Measurements from ENCODE around the gene MFSD8. TPM values are rescaled to one million over a fixed set of nuclear protein-coding genes. Genes with fewer than 3 reads are reported as not detected.

Gene MFSD8
- total and polyA plus RNA-seq, 2 of the 4 experiments (the other 2 are of a cell fraction): 8.8 to 36.7 TPM

GRCh38 chr4:127967141-127967775, 2.3 kb upstream of the MFSD8 start:
- intact Hi-C loops (cut with micrococcal nuclease): loop anchor here (10.0 kb wide), 1 partner anchor 182 kb away; the partner anchor contains the start of gene HSPA4L
- TF ChIP-seq, protein P1, sequence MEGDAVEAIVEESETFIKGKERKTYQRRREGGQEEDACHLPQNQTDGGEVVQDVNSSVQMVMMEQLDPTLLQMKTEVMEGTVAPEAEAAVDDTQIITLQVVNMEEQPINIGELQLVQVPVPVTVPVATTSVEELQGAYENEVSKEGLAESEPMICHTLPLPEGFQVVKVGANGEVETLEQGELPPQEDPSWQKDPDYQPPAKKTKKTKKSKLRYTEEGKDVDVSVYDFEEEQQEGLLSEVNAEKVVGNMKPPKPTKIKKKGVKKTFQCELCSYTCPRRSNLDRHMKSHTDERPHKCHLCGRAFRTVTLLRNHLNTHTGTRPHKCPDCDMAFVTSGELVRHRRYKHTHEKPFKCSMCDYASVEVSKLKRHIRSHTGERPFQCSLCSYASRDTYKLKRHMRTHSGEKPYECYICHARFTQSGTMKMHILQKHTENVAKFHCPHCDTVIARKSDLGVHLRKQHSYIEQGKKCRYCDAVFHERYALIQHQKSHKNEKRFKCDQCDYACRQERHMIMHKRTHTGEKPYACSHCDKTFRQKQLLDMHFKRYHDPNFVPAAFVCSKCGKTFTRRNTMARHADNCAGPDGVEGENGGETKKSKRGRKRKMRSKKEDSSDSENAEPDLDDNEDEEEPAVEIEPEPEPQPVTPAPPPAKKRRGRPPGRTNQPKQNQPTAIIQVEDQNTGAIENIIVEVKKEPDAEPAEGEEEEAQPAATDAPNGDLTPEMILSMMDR (conservative IDR thresholded peaks at IDR 0.05; ENCODE audit: low read depth, low read length): no peak
- TF ChIP-seq MAZ (IDR thresholded peaks at IDR 0.05; ENCODE audit: borderline replicate concordance, low read depth, low read length) (no peak), USF2 (IDR thresholded peaks at IDR 0.05; ENCODE audit: low read depth, low read length) (no peak), RAD21 (IDR thresholded peaks at IDR 0.05; ENCODE audit: low read length) (no peak), NFE2L2 (IDR thresholded peaks at IDR 0.05; ENCODE audit: low read depth, low read length) (no peak), ELK1 (IDR thresholded peaks at IDR 0.05; ENCODE audit: borderline replicate concordance, low read depth, low read length) (no peak), SMC3 (IDR thresholded peaks at IDR 0.05; ENCODE audit: low read depth, low read length) (no peak), FOS (IDR thresholded peaks at IDR 0.05; ENCODE audit: low read depth, low read length) (no peak), RFX5 (IDR thresholded peaks at IDR 0.05; ENCODE audit: low read depth, low read length) (no peak), MXI1 (IDR thresholded peaks at IDR 0.05; ENCODE audit: borderline replicate concordance, low read depth, low read length) (no peak)
- no peaks in the 10 kb centered on the region for H3K27me3 ChIP-seq (ENCODE audit: control insufficient read depth, insufficient read depth, low read length)
- 0 out of 2 replicates have a peak, but pooled peaks cover 2% of the 10 kb centered on the region for H3K36me3 ChIP-seq (ENCODE audit: control insufficient read depth, insufficient read depth, low read length)
- no peak overlapping the region for H3K27ac ChIP-seq (ENCODE audit: insufficient read depth, low read length)
- H4K20me1 ChIP-seq (ENCODE audit: insufficient read depth, low read length): no peaks in the 10 kb centered on the region
- ATAC-seq (ENCODE audit: low read depth) (no peak), DNase-seq (peak; percentile 66)
- H3K4me2 ChIP-seq (ENCODE audit: low read depth, low read length): no peak overlapping the region; the same call in 1 of the 2 replicates
- no peak overlapping the region for H4K8ac ChIP-seq (ENCODE audit: low read depth in 2 of 2, low read length in 2 of 2)
- CTCF ChIA-PET: no interaction called here
- no peak overlapping the region for H2BK15ac ChIP-seq (ENCODE audit: low read depth, low read length)
- H4K91ac ChIP-seq (ENCODE audit: insufficient read depth, low read depth, low read length): no peak overlapping the region
- no peaks in the 10 kb centered on the region for H3K9me3 ChIP-seq (ENCODE audit: control insufficient read depth, insufficient read depth, low read length)
- H2BK5ac ChIP-seq (ENCODE audit: low read depth, low read length, poor library complexity, severe bottlenecking): no peak overlapping the region
- H3K9me1 ChIP-seq (ENCODE audit: insufficient read depth, low read length): peaks cover 2% of the 10 kb centered on the region; the same call in 1 of the 2 replicates
- H3K4ac ChIP-seq (ENCODE audit: low read depth, low read length): no peak overlapping the region
- H3K4me1 ChIP-seq (ENCODE audit: control insufficient read depth, insufficient read depth, low read length): no peaks in the 10 kb centered on the region
- no peak overlapping the region for H2AFZ ChIP-seq (replicated peaks; ENCODE audit: low read length, poor library complexity)
- H3K56ac ChIP-seq (ENCODE audit: extremely low read depth, insufficient read depth, low read length): no peak overlapping the region
- no peak overlapping the region for H3K4me3 ChIP-seq (ENCODE audit: insufficient read depth, low read depth, low read length)
- H3K23ac ChIP-seq (ENCODE audit: low read depth, low read length): no peak overlapping the region
- POLR2A ChIA-PET (ENCODE audit: unreplicated experiment): no interaction called here
- H2BK20ac ChIP-seq (ENCODE audit: low read depth, low read length): no peak overlapping the region
- BruUV-seq (replicated peaks): no TSS peak
- peaks cover 15 to 55% of the 10 kb centered on the region in 2 experiments for H3K79me1 ChIP-seq (ENCODE audit: low read depth in 1 of 2, low read length in 2 of 2)
- no peak overlapping the region for H2AK9ac ChIP-seq (replicated peaks; ENCODE audit: low read depth, low read length, poor library complexity)
- no peak overlapping the region for H2AK5ac ChIP-seq (ENCODE audit: low read depth, low read length)
- dilution Hi-C loops (cut with HindIII; ENCODE audit: low sequenced_read_pairs, unreplicated experiment): no loop called here
- no peak overlapping the region for H3K14ac ChIP-seq (replicated peaks; ENCODE audit: low read depth, low read length)
- H4K5ac ChIP-seq (ENCODE audit: low read depth, low read length): no peak overlapping the region
- H3K9ac ChIP-seq (ENCODE audit: low read depth, low read length): no peak overlapping the region
- in situ Hi-C loops (cut with MboI; ENCODE audit: low sequenced_read_pairs): no loop called here
- H3K18ac ChIP-seq (ENCODE audit: low read depth, low read length): no peak overlapping the region
- WGBS, 2 experiments (ENCODE audit: extremely low coverage in 2 of 2, insufficient read length in 1 of 2): no CpG with 5 or more reads among the region's 1 CpG
- no peak overlapping the region for H2BK120ac ChIP-seq (ENCODE audit: low read depth, low read length)

All from IMR-90 (cell line).